IMR-90 (cell line): Measurements from ENCODE around the gene SPARCL1. TPM values are rescaled to one million over a fixed set of nuclear protein-coding genes. Genes with fewer than 3 reads are reported as not detected.

Experiments used
- ATAC-seq: fragments of 200-7000 bp; cut with Tn5 transposase; 2 replicates; pipeline ENCODE4 v1.9.1; 2020; ENCODE audit warnings: low read depth, mild to moderate bottlenecking, moderate library complexity
- BruUV-seq: library from RNA; stranded (reverse); fragments of 400-500 nt; replicated peaks from 2 replicates; lab custom pipeline; 2021; lab: Mats Ljungman, UMichigan
- CTCF ChIA-PET: fragments of 300-600 bp; formaldehyde crosslinking; extraction: SDS; loops from one replicate; lab custom pipeline; 2021; ENCODE audit warnings: antibody characterized with exemption; lab: Yijun Ruan, JAX
- POLR2A ChIA-PET: fragments of 300-600 bp; sonication (Branson Sonifier 250); formaldehyde crosslinking; loops from one replicate; lab custom pipeline; 2022; ENCODE audit warnings: antibody characterized with exemption; ENCODE audit not compliant: unreplicated experiment; lab: Charles Lee
- DNase-seq: peaks from one replicate; pipeline ENCODE4 v3.0.0; 2013
- H2AFZ ChIP-seq: replicated peaks from 2 replicates; pipeline ENCODE3; 2013; ENCODE audit warnings: low read length, mild to moderate bottlenecking; ENCODE audit not compliant: poor library complexity
- H2AK5ac ChIP-seq: 2 replicates; pipeline ENCODE4 v1.6.1; 2013; ENCODE audit warnings: low read depth, low read length, inconsistent platforms
- H2AK9ac ChIP-seq: replicated peaks from 2 replicates; pipeline ENCODE3; 2013; ENCODE audit warnings: mild to moderate bottlenecking, low read depth, low read length, moderate library complexity; ENCODE audit not compliant: poor library complexity
- H2BK120ac ChIP-seq: 2 replicates; pipeline ENCODE4 v1.6.1; 2013; ENCODE audit warnings: low read depth, low read length, inconsistent platforms
- H2BK15ac ChIP-seq: 3 replicates; pipeline ENCODE4 v1.6.1; 2013; ENCODE audit warnings: low read depth, low read length, inconsistent platforms
- H2BK20ac ChIP-seq: 2 replicates; pipeline ENCODE4 v1.6.1; 2013; ENCODE audit warnings: low read depth, mild to moderate bottlenecking, inconsistent platforms, low read length, moderate library complexity
- H2BK5ac ChIP-seq: 2 replicates; pipeline ENCODE4 v1.6.1; 2013; ENCODE audit warnings: mild to moderate bottlenecking, low read depth, low read length, inconsistent platforms; ENCODE audit not compliant: poor library complexity, severe bottlenecking
- H3K14ac ChIP-seq: replicated peaks from 2 replicates; pipeline ENCODE4 v1.6.1; 2013; ENCODE audit warnings: low read depth, low read length, inconsistent platforms
- H3K18ac ChIP-seq: 2 replicates; pipeline ENCODE4 v1.6.1; 2013; ENCODE audit warnings: low read depth, low read length, control low read depth
- H3K23ac ChIP-seq: 2 replicates; pipeline ENCODE4 v1.6.1; 2013; ENCODE audit warnings: low read depth, low read length, inconsistent platforms
- H3K27ac ChIP-seq: 2 replicates; pipeline ENCODE4 v1.5.1; 2013; ENCODE audit warnings: mild to moderate bottlenecking, control low read depth, low read length; ENCODE audit not compliant: insufficient read depth
- H3K27me3 ChIP-seq: 2 replicates; pipeline ENCODE4 v1.6.1; 2013; ENCODE audit warnings: low read length; ENCODE audit not compliant: control insufficient read depth, insufficient read depth
- H3K36me3 ChIP-seq: 2 replicates; pipeline ENCODE4 v1.6.1; 2013; ENCODE audit warnings: low read length, mixed read lengths; ENCODE audit not compliant: control insufficient read depth, insufficient read depth
- H3K4ac ChIP-seq: 2 replicates; pipeline ENCODE4 v1.6.1; 2013; ENCODE audit warnings: low read depth, low read length, inconsistent platforms
- H3K4me1 ChIP-seq: 2 replicates; pipeline ENCODE4 v1.6.1; 2013; ENCODE audit warnings: low read length, mixed read lengths; ENCODE audit not compliant: control insufficient read depth, insufficient read depth
- H3K4me2 ChIP-seq: 2 replicates; pipeline ENCODE4 v1.6.1; 2013; ENCODE audit warnings: low read depth, mild to moderate bottlenecking, control low read depth, low read length, moderate library complexity
- H3K4me3 ChIP-seq: 2 replicates; pipeline ENCODE4 v1.5.1; 2013; ENCODE audit warnings: low read depth, mild to moderate bottlenecking, control low read depth, low read length, moderate library complexity; ENCODE audit not compliant: insufficient read depth
- H3K56ac ChIP-seq: 2 replicates; pipeline ENCODE4 v1.6.1; 2013; ENCODE audit warnings: low read length, inconsistent platforms; ENCODE audit not compliant: insufficient read depth; ENCODE audit errors: extremely low read depth
- H3K79me1 ChIP-seq, 2 experiments: 2 replicates each; pipeline ENCODE4 v1.6.1; 2013; ENCODE audit warnings: low read length in 2 of 2, inconsistent platforms in 1 of 2, low read depth in 1 of 2
- H3K9ac ChIP-seq: 2 replicates; pipeline ENCODE4 v1.6.1; 2013; ENCODE audit warnings: low read depth, low read length, control low read depth
- H3K9me1 ChIP-seq: 2 replicates; pipeline ENCODE4 v1.6.1; 2013; ENCODE audit warnings: low read length, inconsistent platforms; ENCODE audit not compliant: insufficient read depth
- H3K9me3 ChIP-seq: 2 replicates; pipeline ENCODE4 v1.6.1; 2013; ENCODE audit warnings: low read length; ENCODE audit not compliant: control insufficient read depth, insufficient read depth
- H4K20me1 ChIP-seq: 2 replicates; pipeline ENCODE4 v1.6.1; 2013; ENCODE audit warnings: low read length, inconsistent platforms; ENCODE audit not compliant: insufficient read depth
- H4K5ac ChIP-seq: 2 replicates; pipeline ENCODE4 v1.6.1; 2013; ENCODE audit warnings: mild to moderate bottlenecking, low read depth, low read length, control low read depth
- H4K8ac ChIP-seq, 2 experiments: 2 replicates each; pipeline ENCODE4 v1.6.1; 2013; ENCODE audit warnings: low read depth in 2 of 2, low read length in 2 of 2, control low read depth in 1 of 2, inconsistent platforms in 1 of 2
- H4K91ac ChIP-seq: 2 replicates; pipeline ENCODE4 v1.6.1; 2013; ENCODE audit warnings: low read depth, low read length, inconsistent platforms; ENCODE audit not compliant: insufficient read depth
- BHLHE40 ChIP-seq: fragments of 150-350 bp; IDR thresholded peaks from 2 replicates; pipeline ENCODE4 v1.6.1; 2016; ENCODE audit warnings: mild to moderate bottlenecking, low read depth, low read length
- CEBPB ChIP-seq: IDR thresholded peaks from 2 replicates; pipeline ENCODE4 v1.6.1; 2012; ENCODE audit warnings: low read depth, low read length, improper control_type of control experiment
- CHD1 ChIP-seq: IDR thresholded peaks from 2 replicates; pipeline ENCODE4 v1.6.1; 2012; ENCODE audit warnings: low read depth, low read length, improper control_type of control experiment
- CTCF ChIP-seq: conservative IDR thresholded peaks from 2 replicates; pipeline ENCODE4 v1.5.1; 2012; ENCODE audit warnings: mild to moderate bottlenecking, low read depth, low read length, improper control_type of control experiment
- FOS ChIP-seq: fragments of 150-350 bp; IDR thresholded peaks from 2 replicates; pipeline ENCODE4 v1.6.1; 2016; ENCODE audit warnings: low read depth, low read length
- MAFK ChIP-seq: IDR thresholded peaks from 2 replicates; pipeline ENCODE4 v1.6.1; 2012; ENCODE audit warnings: low read depth, low read length, improper control_type of control experiment
- MAZ ChIP-seq: IDR thresholded peaks from 2 replicates; pipeline ENCODE4 v1.6.1; 2012; ENCODE audit warnings: low read depth, mild to moderate bottlenecking, low read length, improper control_type of control experiment, moderate library complexity, borderline replicate concordance
- MXI1 ChIP-seq: IDR thresholded peaks from 2 replicates; pipeline ENCODE4 v1.6.1; 2012; ENCODE audit warnings: low read depth, mild to moderate bottlenecking, low read length, moderate library complexity, borderline replicate concordance
- NFE2L2 ChIP-seq: fragments of 150-350 bp; IDR thresholded peaks from 2 replicates; pipeline ENCODE4 v1.6.1; 2016; ENCODE audit warnings: low read depth, mild to moderate bottlenecking, low read length
- RAD21 ChIP-seq: IDR thresholded peaks from 2 replicates; pipeline ENCODE4 v1.6.1; 2012; ENCODE audit warnings: low read length, improper control_type of control experiment
- RCOR1 ChIP-seq: IDR thresholded peaks from 2 replicates; pipeline ENCODE4 v1.6.1; 2012; ENCODE audit warnings: mild to moderate bottlenecking, low read length, improper control_type of control experiment; ENCODE audit not compliant: insufficient replicate concordance
- RFX5 ChIP-seq: IDR thresholded peaks from 2 replicates; pipeline ENCODE4 v1.8.0; 2012; ENCODE audit warnings: low read depth, mild to moderate bottlenecking, low read length, moderate library complexity
- SMC3 ChIP-seq: fragments of 150-350 bp; IDR thresholded peaks from 2 replicates; pipeline ENCODE4 v1.6.1; 2016; ENCODE audit warnings: low read depth, mild to moderate bottlenecking, antibody characterized with exemption, low read length, moderate library complexity
- WGBS, 2 experiments: methylation state at CpG; one replicate each; pipeline versions ENCODE4 v1.1.5 to v1.1.7; 2013; ENCODE audit warnings: missing lambda C conversion rate in 2 of 2; ENCODE audit not compliant: insufficient read length in 1 of 2; ENCODE audit errors: extremely low coverage in 2 of 2; 5-methylcytosine and 5-hydroxymethylcytosine counted together
- dilution Hi-C: fragments of 300-500 bp; cut with HindIII; formaldehyde crosslinking; loops from one replicate; pipeline ENCODE4 v1.14.3; 2018; ENCODE audit warnings: low sequenced_read_pairs; ENCODE audit not compliant: unreplicated experiment
- in situ Hi-C: fragments of 300-500 bp; cut with MboI; formaldehyde crosslinking; loops from 3 replicates; pipeline ENCODE4 v1.14.3; 2019; ENCODE audit warnings: low sequenced_read_pairs, inconsistent platforms, mixed read lengths
- intact Hi-C: fragments of 100-400 bp; cut with micrococcal nuclease; formaldehyde crosslinking; loops from 2 replicates; pipeline ENCODE4 v1.10.0; 2022
- polyA plus RNA-seq, 3 experiments: library from polyadenylated mRNA; depleted of rRNA; stranded (reverse); fragments of >200 nt; gene quantifications; 2 replicates each; pipeline ENCODE4 v1.2.3, GENCODE V29; 2012; ENCODE audit warnings: low replicate concordance in 1 of 3
- total RNA-seq: library from RNA; depleted of rRNA; stranded (reverse); fragments of >200 nt; gene quantifications from 2 replicates; pipeline ENCODE4 v1.2.3, GENCODE V29; 2012
- TF ChIP-seq, protein P1 (sequence below): fragments of 150-350 bp; IDR thresholded peaks from 2 replicates; pipeline ENCODE4 v1.6.1; 2016; ENCODE audit warnings: low read depth, mild to moderate bottlenecking, low read length, moderate library complexity, borderline replicate concordance

Gene SPARCL1
- total and polyA plus RNA-seq, 2 of the 4 experiments (the other 2 are of a cell fraction): not detected

DNA sequence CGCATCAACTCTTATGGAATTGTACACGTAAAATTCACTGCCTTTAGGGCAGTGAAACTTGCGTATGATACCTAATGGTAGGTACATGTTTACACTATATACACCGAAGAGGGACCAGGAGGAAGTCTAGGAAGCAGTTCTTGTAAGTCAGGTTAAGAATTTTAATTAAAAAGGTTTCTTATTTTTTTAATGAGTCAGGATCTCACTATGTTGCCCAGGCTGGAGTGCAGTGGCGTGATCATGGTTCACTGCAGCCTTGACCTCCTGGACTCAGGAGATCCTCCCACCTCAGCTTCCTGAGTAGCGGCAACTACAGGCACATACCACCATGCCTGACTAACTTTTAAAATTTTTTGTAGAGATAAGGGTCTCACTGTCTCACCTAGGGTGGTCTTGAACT, 100.2 kb downstream of the SPARCL1 start:
- no CpG with 5 or more reads among the region's 6 CpGs for WGBS, 2 experiments
- Histone ChIP-seq H3K9me1 (peaks cover 2% of the 10 kb centered on the region; the same call in 1 of the 2 replicates), H2BK15ac (no peak overlapping the region), H3K4ac (no peak overlapping the region), H3K9me3 (no peaks in the 10 kb centered on the region), H4K20me1 (peaks cover 7% of the 10 kb centered on the region; the same call in 1 of the 2 replicates), H4K8ac (no peak overlapping the region), H3K14ac (no peak overlapping the region), H3K4me3 (no peak overlapping the region), H4K5ac (no peak overlapping the region), H2BK5ac (no peak overlapping the region), H4K91ac (no peak overlapping the region), H2BK120ac (no peak overlapping the region), H3K27me3 (no peaks in the 10 kb centered on the region), H2AFZ (no peak overlapping the region), H3K36me3 (no peaks in the 10 kb centered on the region), H3K4me1 (no peaks in the 10 kb centered on the region), H2AK5ac (no peak overlapping the region), H3K9ac (no peak overlapping the region), H3K4me2 (no peak overlapping the region), H3K23ac (no peak overlapping the region), H2AK9ac (no peak overlapping the region), H3K27ac (no peak overlapping the region), H3K18ac (no peak overlapping the region), H2BK20ac (no peak overlapping the region), H3K56ac (no peak overlapping the region), H3K79me1 (peaks cover 23 to 36% of the 10 kb centered on the region in 2 experiments)
- BruUV-seq: no TSS peak
- in situ Hi-C loops (no loop called here), dilution Hi-C loops (no loop called here), intact Hi-C loops (no loop called here)
- TF ChIP-seq NFE2L2: no peak
- TF ChIP-seq MAFK: no peak
- TF ChIP-seq RFX5: no peak
- no peak for TF ChIP-seq MAZ
- no peak for TF ChIP-seq MXI1
- no peak for TF ChIP-seq BHLHE40
- no peak for TF ChIP-seq RAD21
- TF ChIP-seq CHD1: no peak
- TF ChIP-seq RCOR1: no peak
- TF ChIP-seq CTCF: no peak
- TF ChIP-seq, protein P1, sequence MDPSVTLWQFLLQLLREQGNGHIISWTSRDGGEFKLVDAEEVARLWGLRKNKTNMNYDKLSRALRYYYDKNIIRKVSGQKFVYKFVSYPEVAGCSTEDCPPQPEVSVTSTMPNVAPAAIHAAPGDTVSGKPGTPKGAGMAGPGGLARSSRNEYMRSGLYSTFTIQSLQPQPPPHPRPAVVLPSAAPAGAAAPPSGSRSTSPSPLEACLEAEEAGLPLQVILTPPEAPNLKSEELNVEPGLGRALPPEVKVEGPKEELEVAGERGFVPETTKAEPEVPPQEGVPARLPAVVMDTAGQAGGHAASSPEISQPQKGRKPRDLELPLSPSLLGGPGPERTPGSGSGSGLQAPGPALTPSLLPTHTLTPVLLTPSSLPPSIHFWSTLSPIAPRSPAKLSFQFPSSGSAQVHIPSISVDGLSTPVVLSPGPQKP: no peak
- TF ChIP-seq CEBPB: no peak
- TF ChIP-seq SMC3: no peak
- TF ChIP-seq FOS: no peak
- POLR2A ChIA-PET: no interaction called here
- ATAC-seq: no peak
- CTCF ChIA-PET: no interaction called here
- DNase-seq: no peak
